HL-60 (cell line): Measurements from ENCODE around the gene ANP32B.

Experiments used
- DNase-seq, 2 experiments: peaks; one replicate each; pipeline ENCODE4 v3.0.0-alpha.2; 2010 to 2020; ENCODE audit warnings: low read depth in 1 of 2, low spot score in 1 of 2
- H3K27ac ChIP-seq: fragments of 250-450 bp; sonication (Bioruptor Pico); replicated peaks from 2 replicates; pipeline ENCODE4 v1.5.1; 2020; ENCODE audit warnings: mild to moderate bottlenecking, moderate library complexity
- H3K27me3 ChIP-seq: fragments of 250-450 bp; sonication (Bioruptor Pico); 2 replicates; pipeline ENCODE4 v1.5.1; 2021; ENCODE audit warnings: mild to moderate bottlenecking, moderate library complexity; ENCODE audit not compliant: insufficient read depth, poor library complexity, severe bottlenecking
- H3K4me3 ChIP-seq: replicated peaks from 2 replicates; pipeline ENCODE4 v1.5.1; 2011; ENCODE audit warnings: mild to moderate bottlenecking, control low read depth, low read length; ENCODE audit not compliant: insufficient read depth
- CTCF ChIP-seq: IDR thresholded peaks from one replicate; pipeline ENCODE4 v1.5.1; 2011; ENCODE audit warnings: low read length, control low read depth, inconsistent platforms; ENCODE audit not compliant: insufficient read depth
- GABPA ChIP-seq: IDR thresholded peaks from 2 replicates; pipeline ENCODE4 v1.6.1; 2012; ENCODE audit warnings: low read depth
- POLR2AphosphoS5 ChIP-seq: IDR thresholded peaks from 2 replicates; pipeline ENCODE4 v1.6.1; 2012; ENCODE audit warnings: low read depth
- REST ChIP-seq: IDR thresholded peaks from 2 replicates; pipeline ENCODE4 v1.6.1; 2012; ENCODE audit warnings: low read depth; ENCODE audit not compliant: insufficient replicate concordance
- SPI1 ChIP-seq: IDR thresholded peaks from 2 replicates; pipeline ENCODE4 v1.6.1; 2012; ENCODE audit warnings: low read depth, mild to moderate bottlenecking, borderline replicate concordance

ANP32B gene

GRCh38 chr9:97961361-97961760, 21.8 kb upstream of the ANP32B start:
- no peak for DNase-seq
- no peak overlapping the region for H3K27ac ChIP-seq
- TF ChIP-seq CTCF (no peak), POLR2AphosphoS5 (no peak), REST (no peak), SPI1 (no peak), GABPA (no peak)
- no peak overlapping the region for H3K4me3 ChIP-seq
- no peaks in the 10 kb centered on the region for H3K27me3 ChIP-seq

- H3K27ac ChIP-seq = no peak overlapping the region
- TF ChIP-seq GABPA = no peak
- TF ChIP-seq REST = no peak
- TF ChIP-seq POLR2AphosphoS5 = no peak
- no peak for TF ChIP-seq SPI1
- DNase-seq = no peak
- no peaks in the 10 kb centered on the region for H3K27me3 ChIP-seq
- H3K4me3 ChIP-seq = no peak overlapping the region
Observed at GRCh38 chr9:97962136-97962535, 21.0 kb upstream of the ANP32B start.

GRCh38 chr9:97962575-97962974, 20.6 kb upstream of the ANP32B start:
- no peak overlapping the region for H3K27ac ChIP-seq
- no peak overlapping the region for H3K4me3 ChIP-seq
- DNase-seq = no peak
- TF ChIP-seq GABPA (no peak), SPI1 (no peak), REST (no peak), CTCF (no peak), POLR2AphosphoS5 (no peak)
- no peaks in the 10 kb centered on the region for H3K27me3 ChIP-seq

GRCh38 chr9:97963232-97963631, 19.9 kb upstream of the ANP32B start:
- Histone ChIP-seq H3K27ac (no peak overlapping the region), H3K4me3 (no peak overlapping the region), H3K27me3 (no peaks in the 10 kb centered on the region)
- DNase-seq = no peak
- no peak for TF ChIP-seq POLR2AphosphoS5
- no peak for TF ChIP-seq CTCF
- no peak for TF ChIP-seq REST
- TF ChIP-seq GABPA = no peak
- no peak for TF ChIP-seq SPI1
